ENCODE results near the gene LYZL6. TPM values are rescaled to one million over a fixed set of nuclear protein-coding genes. Genes with fewer than 3 reads are reported as not detected.
A peak's percentile ranks its signal among the peaks of the same experiment; 100 is the strongest.

LYZL6 gene
- not detected for total RNA-seq

- intact Hi-C loops (cut with DNase I), result no loop called here
- ATAC-seq (no peak), DNase-seq (ENCODE audit: low spot score) (no peak)
Measured at GRCh38 chr17:35943537-35943936, at the start of gene LYZL6. Gene LYZL6 (minus strand): TSS chr17:35943713. CDS start chr17:35939356, 4,357 bp downstream.

GRCh38 chr17:35991075-35991474, 47.6 kb upstream of the LYZL6 start:
- intact Hi-C loops (cut with DNase I), result no loop called here
- no peak for ATAC-seq
- DNase-seq (ENCODE audit: low spot score), result no peak

- DNase-seq (ENCODE audit: low spot score) (no peak), ATAC-seq (no peak)
- intact Hi-C loops (cut with DNase I), result no loop called here
Measured at GRCh38 chr17:35988164-35988563, 44.7 kb upstream of the LYZL6 start.

GRCh38 chr17:35986643-35987042, 43.1 kb upstream of the LYZL6 start, which contains the start of gene CCL14:
Gene CCL14 (minus strand): TSS chr17:35986729. CDS start chr17:35986649, 80 bp downstream.
- DNase-seq (ENCODE audit: low spot score) (no peak), ATAC-seq (no peak)
- intact Hi-C loops (cut with DNase I), result no loop called here

- ATAC-seq (no peak), DNase-seq (ENCODE audit: low spot score) (no peak)
- intact Hi-C loops (cut with DNase I), result no loop called here
Measured at GRCh38 chr17:35984140-35984539, 40.6 kb upstream of the LYZL6 start.

- intact Hi-C loops (cut with DNase I), result no loop called here
- DNase-seq (ENCODE audit: low spot score), result no peak
- no peak for ATAC-seq
Measured at GRCh38 chr17:35982409-35983191, 39.1 kb upstream of the LYZL6 start.

- no peak for DNase-seq (ENCODE audit: low spot score)
- intact Hi-C loops (cut with DNase I), result no loop called here
- ATAC-seq, result no peak
Measured at GRCh38 chr17:35981908-35982330, 38.4 kb upstream of the LYZL6 start.

- intact Hi-C loops (cut with DNase I), result no loop called here
- ATAC-seq (no peak), DNase-seq (ENCODE audit: low spot score) (no peak)
Measured at GRCh38 chr17:35981246-35981645, 37.7 kb upstream of the LYZL6 start, which contains the start of gene CCL16. Gene CCL16 (minus strand): TSS chr17:35981497. CDS start chr17:35981420, 77 bp downstream.

- intact Hi-C loops (cut with DNase I), result loop anchor here (10.0 kb wide), 1 partner anchor 176 kb away; no protein-coding TSS in a partner anchor
- ATAC-seq (no peak), DNase-seq (ENCODE audit: low spot score) (no peak)
Measured at GRCh38 chr17:35978346-35978745, 34.8 kb upstream of the LYZL6 start.

GRCh38 chr17:35977509-35977908, 34.0 kb upstream of the LYZL6 start:
- no peak for DNase-seq (ENCODE audit: low spot score)
- ATAC-seq, result no peak
- intact Hi-C loops (cut with DNase I), result loop anchor here (10.0 kb wide), 1 partner anchor 177 kb away; no protein-coding TSS in a partner anchor

GRCh38 chr17:35973333-35974260, 30.1 kb upstream of the LYZL6 start:
- no peak for DNase-seq (ENCODE audit: low spot score)
- ATAC-seq, result no peak
- intact Hi-C loops (cut with DNase I), result loop anchor here (10.0 kb wide), 1 partner anchor 181 kb away; no protein-coding TSS in a partner anchor

GRCh38 chr17:35972945-35973332, 29.4 kb upstream of the LYZL6 start:
- ATAC-seq (no peak), DNase-seq (ENCODE audit: low spot score) (no peak)
- intact Hi-C loops (cut with DNase I), result loop anchor here (10.0 kb wide), 1 partner anchor 182 kb away; no protein-coding TSS in a partner anchor

- DNase-seq (ENCODE audit: low spot score), result no peak
- ATAC-seq, result no peak
- intact Hi-C loops (cut with DNase I), result loop anchor here (10.0 kb wide), 1 partner anchor 182 kb away; no protein-coding TSS in a partner anchor
Measured at GRCh38 chr17:35972535-35972934, 29.0 kb upstream of the LYZL6 start.

- intact Hi-C loops (cut with DNase I), result loop anchor here (10.0 kb wide), 1 partner anchor 183 kb away; no protein-coding TSS in a partner anchor
- ATAC-seq, result no peak
- DNase-seq (ENCODE audit: low spot score), result no peak
Measured at GRCh38 chr17:35972066-35972465, 28.6 kb upstream of the LYZL6 start.

- ATAC-seq, result peak; percentile 83
- peak; percentile 88 for DNase-seq (ENCODE audit: low spot score)
- intact Hi-C loops (cut with DNase I), result loop anchor here (10.0 kb wide), 2 partner anchors 185 to 515 kb away; partner anchors contain the start of gene ZNHIT3
Measured at GRCh38 chr17:35969558-35970380, 26.3 kb upstream of the LYZL6 start.

- ATAC-seq, result no peak
- no peak for DNase-seq (ENCODE audit: low spot score)
- intact Hi-C loops (cut with DNase I), result loop anchor here (10.0 kb wide), 1 partner anchor 516 kb away; the partner anchor contains the start of gene ZNHIT3
Measured at GRCh38 chr17:35968520-35969054, 25.1 kb upstream of the LYZL6 start.

GRCh38 chr17:35965272-35965671, 21.8 kb upstream of the LYZL6 start:
- no peak for ATAC-seq
- no peak for DNase-seq (ENCODE audit: low spot score)
- intact Hi-C loops (cut with DNase I), result loop anchor here (10.0 kb wide), 1 partner anchor 520 kb away; the partner anchor contains the start of gene ZNHIT3

- ATAC-seq (no peak), DNase-seq (ENCODE audit: low spot score) (no peak)
- intact Hi-C loops (cut with DNase I), result loop anchor here (10.0 kb wide), 1 partner anchor 521 kb away; the partner anchor contains the start of gene ZNHIT3
Measured at GRCh38 chr17:35963663-35964062, 20.1 kb upstream of the LYZL6 start.

Data from sciatic nerve (tissue), 2 donors.